T-helper 1 cell treated with Interleukin-12 subunit alpha and Interleukin-12 subunit beta and Interleukin-4 antibody, amounts not matched to agents 30 ng/mL and 1 ng/mL, for 36 hours (primary cell): ENCODE data around the gene MDH2. TPM values are rescaled to one million over a fixed set of nuclear protein-coding genes. Genes with fewer than 3 reads are reported as not detected.
"Not testable (repeated sequence)": the region's sequence is repeated elsewhere in the genome, so short reads cannot be mapped to it uniquely, and the experiment has no call there.

Experiments used
- intact Hi-C: fragments of 100-400 bp; cut with micrococcal nuclease; formaldehyde crosslinking; loops from one replicate; pipeline ENCODE4 v1.15.1; 2024
- total RNA-seq: library from RNA; stranded (reverse); gene quantifications from 2 replicates; pipeline ENCODE4 v1.2.3, GENCODE V29; 2022

Gene MDH2
- total RNA-seq, 1 donor from 2014 or later = 185 TPM

- intact Hi-C loops = loop anchor here (2.0 to 5.0 kb wide), 6 partner anchors 85 to 560 kb away; partner anchors contain the start of genes HIP1, POM121C, RHBDD2 and YWHAG
Observed at GRCh38 chr7:76047305-76047810, 548 bp upstream of the MDH2 start.

GRCh38 chr7:76048668-76048988 is 722 bp downstream of the MDH2 start:
- intact Hi-C loops = loop anchor here (1.0 to 5.0 kb wide), 10 partner anchors 40 to 561 kb away; partner anchors contain the start of genes HIP1, POM121C, POR and TMEM120A

- intact Hi-C loops = loop anchor here (5.0 kb wide), 4 partner anchors 83 to 562 kb away; partner anchors contain the start of genes HIP1 and POM121C
Observed at GRCh38 chr7:76049295-76049694, 1.4 kb downstream of the MDH2 start.

DNA sequence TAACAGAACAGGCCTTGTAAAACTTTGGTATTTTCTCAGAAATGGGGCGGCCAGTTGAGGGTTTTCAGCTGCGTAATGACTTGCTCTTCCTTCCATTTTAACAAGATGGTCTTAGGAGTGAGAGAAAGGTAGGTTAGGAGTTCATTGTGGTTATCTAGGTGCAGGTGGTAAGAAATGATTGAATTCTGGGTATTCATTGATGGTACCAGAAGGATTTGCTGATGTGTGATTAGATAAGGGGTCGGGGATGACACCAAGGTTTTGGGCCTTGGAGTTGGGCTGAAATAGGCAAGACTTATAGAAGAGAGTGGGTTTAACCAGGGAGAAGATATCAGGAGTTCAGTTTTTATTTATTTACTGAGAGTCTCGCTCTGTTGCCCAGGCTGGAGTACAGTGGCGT is 2.6 kb downstream of the MDH2 start:
- intact Hi-C loops = no loop called here

DNA sequence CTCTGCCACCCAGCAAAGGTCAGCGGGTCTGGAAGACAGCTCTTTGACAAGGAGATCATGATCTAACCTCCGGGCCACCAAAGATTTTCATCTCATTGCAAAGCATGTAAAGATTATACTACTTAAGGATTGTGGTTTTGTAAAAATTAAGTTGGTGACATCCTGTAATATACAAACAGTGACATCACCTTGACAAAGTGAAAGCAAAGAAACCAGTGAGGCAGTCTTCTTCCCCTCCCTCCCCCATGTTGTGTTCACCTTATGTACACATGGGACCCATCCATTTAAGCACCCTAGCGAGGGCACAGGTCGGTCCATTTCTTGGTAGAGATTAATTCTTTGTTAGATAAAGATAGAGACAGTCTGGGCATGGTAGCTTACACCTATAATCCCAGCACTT is 3.9 kb downstream of the MDH2 start:
- intact Hi-C loops = no loop called here

GRCh38 chr7:76052681-76053080 is 4.8 kb downstream of the MDH2 start:
- intact Hi-C loops = not testable (repeated sequence)

DNA sequence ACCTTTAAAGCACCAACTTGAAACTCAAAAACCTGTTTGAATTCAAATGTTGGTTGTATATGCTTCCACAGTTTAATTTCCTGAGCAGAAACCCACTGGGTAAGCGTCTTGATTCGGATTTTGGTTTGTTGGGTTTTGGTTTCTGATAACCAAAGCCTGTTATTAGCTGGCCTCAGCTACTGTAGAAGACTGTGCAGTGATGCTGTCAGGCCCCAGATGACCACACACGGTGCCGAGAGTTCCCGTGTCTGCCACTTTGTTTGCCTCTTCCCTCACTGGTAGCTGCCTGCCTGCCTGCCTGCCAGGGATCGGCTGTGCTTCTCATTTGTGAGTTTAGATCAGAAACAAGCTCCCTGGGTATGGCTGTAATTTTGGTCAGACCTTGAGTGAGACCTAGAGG is 5.6 kb downstream of the MDH2 start:
- intact Hi-C loops = no loop called here

DNA sequence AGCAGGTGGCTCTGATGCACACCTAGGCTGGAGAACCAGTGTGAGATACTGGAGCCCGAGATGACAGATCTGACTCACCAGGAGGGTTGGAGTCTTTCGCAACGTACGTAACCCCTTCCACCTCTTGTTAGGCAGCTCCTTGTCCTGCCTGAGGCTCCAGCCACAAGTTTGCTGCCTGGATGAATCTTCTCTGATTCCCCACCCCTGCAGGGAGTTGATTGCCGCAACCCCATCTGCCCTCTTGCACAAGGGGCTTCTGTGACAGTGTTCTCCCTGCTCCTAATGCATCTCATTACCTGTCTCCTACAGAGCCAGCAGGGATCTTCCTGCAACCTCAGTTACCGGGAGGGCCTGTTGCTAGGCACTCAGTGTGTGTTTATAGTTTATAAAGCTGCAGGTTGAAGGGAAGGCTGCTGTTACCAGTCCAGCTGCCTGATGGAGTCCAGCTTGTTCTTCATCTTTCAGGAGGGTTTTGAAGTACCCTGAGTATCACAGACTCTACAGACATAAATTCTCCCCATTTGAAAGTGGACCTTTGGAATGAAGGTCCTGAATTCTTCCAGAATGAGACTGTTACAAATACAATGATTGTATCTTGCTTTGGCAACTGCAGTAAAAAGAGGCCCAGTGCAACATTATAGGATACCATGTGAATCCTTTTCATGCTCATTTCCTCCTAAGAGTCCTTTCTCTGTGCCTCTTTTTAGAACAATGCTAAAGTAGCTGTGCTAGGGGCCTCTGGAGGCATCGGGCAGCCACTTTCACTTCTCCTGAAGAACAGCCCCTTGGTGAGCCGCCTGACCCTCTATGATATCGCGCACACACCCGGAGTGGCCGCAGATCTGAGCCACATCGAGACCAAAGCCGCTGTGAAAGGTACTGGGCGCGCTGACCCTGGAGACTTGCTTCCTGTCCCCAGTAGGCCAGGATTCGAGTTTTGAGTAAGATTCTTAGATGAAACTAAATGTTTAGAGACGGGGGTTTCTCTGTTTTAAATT is 6.5 kb downstream of the MDH2 start:
- intact Hi-C loops = no loop called here

- intact Hi-C loops = no loop called here
Observed at GRCh38 chr7:76056241-76056640, 8.3 kb downstream of the MDH2 start.

DNA sequence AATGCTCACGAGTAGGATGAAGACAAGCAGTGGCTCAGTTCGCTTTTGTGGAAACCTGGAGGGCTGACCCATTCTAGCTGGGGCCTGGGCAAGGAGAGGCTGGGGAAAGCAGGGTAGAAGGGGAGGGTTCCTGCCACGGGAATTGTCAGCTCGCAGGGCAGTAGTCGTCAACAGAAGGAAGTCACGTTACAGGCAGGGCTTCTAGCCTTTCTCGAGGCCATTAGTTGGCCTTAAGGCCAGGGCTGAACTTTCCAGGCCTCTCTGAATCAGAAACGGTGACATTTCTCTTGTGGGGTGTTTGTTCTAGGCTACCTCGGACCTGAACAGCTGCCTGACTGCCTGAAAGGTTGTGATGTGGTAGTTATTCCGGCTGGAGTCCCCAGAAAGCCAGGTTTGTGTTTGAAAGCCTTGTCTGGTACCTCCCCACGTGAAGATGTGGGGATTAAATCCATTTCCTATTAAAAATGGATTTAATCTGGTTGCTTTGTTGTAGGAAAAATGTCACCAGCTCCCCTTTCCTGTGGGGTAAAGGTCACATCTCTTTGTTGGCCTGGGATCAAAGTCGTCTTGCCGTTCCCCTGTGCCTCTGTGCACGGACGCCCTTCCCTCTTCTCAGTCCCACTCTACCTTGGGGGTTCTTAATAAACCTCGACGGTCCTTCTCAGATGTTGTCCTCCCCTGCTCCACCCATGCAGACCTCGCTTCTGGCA is 9.4 kb downstream of the MDH2 start:
- intact Hi-C loops = no loop called here

GRCh38 chr7:76057813-76058145 is 9.9 kb downstream of the MDH2 start:
- intact Hi-C loops = no loop called here

DNA sequence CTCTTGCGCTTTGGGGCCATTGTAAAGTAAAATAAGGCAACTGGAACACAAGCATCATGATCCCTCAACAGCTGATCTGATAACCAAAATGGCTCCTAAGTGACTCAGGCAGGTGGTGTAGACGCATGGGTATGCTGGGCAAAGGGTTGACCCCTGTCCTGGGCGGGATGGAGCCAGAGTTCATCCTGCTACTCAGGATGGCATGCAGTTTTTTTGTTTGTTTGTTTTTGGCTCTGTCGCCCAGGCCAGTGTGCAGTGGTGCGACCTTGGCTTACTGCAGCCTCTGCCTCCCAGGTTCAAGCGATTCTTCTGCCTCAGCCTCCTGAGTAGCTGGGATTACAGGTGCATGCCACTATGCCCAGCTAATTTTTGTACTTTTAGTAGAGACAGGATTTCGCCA is 10.8 kb downstream of the MDH2 start:
- intact Hi-C loops = not testable (repeated sequence)

DNA sequence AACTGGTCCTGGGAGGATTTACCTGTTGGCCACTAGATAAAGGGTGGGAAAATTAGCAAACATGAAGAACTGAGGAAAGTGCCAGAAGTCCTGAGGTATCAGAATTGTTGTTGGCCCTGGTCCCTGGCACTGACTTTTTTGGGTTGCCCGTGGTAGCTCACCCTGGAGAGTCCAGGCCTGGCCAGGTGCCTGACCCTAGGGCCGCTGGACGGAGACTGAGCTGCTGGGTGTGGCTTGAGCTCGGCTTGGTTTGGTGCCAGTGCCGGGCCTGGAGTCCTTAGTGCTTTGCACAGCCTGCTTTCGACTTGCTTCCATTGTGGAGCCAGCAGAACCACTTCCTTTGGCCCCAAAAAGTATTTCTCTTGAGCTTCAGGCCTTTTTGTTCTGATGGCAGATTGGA is 12.9 kb downstream of the MDH2 start:
- intact Hi-C loops = no loop called here

DNA sequence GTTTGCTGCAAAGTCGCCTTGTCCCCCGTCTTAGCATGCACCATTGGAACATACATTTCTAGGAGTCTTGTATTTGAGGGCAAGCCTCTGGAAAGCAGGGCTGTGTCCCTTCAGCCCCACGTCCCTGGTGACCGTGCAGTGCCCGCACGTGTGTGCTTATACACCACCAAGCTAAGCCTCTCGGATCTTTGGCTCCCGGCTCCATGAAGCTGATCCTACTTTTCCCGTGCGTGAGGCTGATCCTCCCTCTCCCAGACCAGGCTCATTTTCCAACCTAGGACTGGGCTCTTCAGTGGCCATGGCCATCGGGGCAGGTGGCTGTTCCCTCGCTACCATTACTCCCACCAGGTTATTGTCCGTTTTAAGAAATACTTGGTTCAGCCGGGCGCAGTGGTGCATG is 14.3 kb downstream of the MDH2 start:
- intact Hi-C loops = no loop called here

DNA sequence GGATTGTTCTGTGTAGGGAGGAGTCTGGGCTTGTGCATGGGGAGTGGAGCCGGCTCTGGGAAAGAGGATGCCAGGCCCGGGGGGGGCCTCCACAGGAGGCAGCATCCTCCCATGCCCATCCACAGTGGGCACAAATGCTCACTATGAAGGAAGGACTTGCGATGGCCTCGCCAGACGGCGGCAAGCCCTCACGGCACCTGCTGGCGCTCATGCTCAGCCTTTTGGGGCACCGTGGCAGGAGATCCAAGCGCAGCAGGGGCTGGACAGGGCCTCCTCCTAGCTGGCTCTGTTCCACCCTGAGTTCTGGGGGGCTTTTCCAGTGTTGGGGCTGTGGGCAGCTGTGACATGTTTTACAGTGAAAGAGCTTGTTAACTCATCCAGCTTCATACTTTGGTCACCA is 15.2 kb downstream of the MDH2 start:
- intact Hi-C loops = no loop called here

DNA sequence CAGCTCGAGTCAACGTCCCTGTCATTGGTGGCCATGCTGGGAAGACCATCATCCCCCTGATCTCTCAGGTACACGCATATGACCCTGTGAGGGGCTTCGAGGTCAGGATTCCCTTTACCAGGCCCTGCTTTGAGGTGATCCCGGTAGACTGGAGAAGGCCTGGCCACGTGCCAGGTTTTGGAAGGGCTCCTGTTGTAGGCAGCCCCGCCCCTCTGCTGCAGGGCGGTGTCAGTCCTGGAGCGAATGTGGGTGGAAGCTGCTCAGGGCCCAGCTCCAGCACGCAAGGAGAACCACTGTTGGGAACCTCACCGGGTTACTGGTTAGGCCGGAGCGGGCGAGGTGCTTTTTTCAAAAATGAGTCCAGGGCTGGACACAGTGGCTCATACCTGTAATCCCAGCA is 15.6 kb downstream of the MDH2 start:
- intact Hi-C loops = no loop called here

DNA sequence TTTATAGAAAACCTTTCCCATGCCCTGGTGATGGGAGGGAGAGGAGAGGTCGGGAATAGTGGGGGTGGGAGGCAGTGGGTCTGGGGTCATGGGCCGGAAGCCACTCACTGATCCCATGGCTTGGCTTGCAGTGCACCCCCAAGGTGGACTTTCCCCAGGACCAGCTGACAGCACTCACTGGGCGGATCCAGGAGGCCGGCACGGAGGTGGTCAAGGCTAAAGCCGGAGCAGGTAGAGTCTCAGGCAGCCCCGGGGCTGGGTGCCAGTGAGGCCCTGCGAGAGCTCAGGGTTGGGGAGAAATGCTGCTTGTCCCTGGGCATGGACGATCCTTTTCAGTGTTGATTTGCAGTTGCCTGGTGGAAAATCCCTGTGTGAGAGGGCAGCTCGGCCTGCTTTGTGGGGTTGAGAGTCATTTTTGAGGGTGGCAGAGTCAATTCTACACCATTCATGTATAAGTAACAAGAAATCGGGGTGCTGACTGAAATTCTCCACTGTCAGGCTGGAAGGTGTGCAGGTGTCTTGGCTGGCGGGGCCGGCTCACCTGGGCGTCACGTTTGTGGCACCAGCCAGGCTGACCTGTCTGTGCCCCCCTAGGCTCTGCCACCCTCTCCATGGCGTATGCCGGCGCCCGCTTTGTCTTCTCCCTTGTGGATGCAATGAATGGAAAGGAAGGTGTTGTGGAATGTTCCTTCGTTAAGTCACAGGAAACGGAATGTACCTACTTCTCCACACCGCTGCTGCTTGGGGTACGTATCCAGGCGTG is 16.5 kb downstream of the MDH2 start:
- intact Hi-C loops = no loop called here

GRCh38 chr7:76065016-76065612 is 17.2 kb downstream of the MDH2 start:
- intact Hi-C loops = no loop called here

DNA sequence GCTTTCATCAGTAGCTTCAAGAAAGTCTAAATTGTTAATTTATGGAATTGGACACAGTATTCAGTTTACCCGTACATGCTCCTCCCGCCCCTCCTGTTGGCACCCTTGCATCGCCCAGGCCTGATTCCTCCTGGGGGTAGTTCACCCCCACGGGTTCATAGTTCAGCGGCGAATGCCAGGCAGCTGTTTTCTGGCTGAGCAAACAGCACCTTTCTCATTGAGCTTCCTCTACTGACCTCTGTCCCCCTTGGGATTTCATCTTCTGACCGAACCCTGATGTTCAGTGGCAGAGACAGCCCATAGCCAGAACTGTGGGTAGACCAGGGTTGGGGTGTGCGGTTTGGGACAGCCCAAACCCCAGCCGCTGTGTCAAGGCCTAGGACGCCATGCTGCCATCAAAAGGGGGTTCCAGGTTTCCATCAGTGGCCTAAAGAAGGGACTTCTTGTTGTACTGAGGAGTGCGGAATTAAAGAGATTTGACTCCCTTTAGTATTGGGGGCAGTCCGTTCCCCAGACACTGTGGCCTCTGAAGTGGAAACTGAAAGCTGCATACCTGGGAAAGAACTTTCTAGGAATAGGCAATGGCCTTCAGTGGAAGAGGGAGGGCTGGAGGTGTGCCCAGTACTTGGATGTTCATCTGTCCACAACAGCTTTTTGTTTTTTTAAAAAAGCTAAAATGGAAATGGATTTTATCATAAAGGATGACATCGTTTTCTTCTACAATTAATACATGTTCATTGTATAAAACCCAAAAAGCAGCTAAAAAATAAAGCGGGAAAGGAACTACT is 19.0 kb downstream of the MDH2 start:
- intact Hi-C loops = no loop called here

DNA sequence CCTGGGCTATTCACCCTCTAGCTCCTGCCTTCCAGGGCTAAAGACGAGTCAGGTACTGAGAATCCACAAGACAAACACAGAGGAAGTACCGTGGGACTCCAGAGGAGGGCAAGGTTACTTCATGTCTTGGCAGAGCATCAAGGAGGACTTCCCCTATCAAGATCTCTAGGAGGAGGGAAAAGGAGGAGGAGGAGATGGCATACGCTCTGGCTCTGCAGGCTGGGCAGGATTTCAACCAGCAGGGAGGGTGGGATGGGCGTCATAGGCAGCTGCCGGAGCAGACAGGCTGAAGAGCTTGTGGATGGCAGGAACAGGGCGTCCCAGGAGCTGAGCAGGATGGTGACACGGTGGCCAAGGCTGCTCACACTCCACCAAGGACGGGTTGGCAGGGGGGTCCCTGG is 21.3 kb downstream of the MDH2 start:
- intact Hi-C loops = no loop called here
